GM12878 (cell line): Measurements from ENCODE around the gene TYRO3.

Source experiments
- CHD4 ChIP-seq: fragments of 200-600 bp; sonication (generic); IDR thresholded peaks from 2 replicates; pipeline ENCODE4 v1.6.1; 2016; ENCODE audit warnings: mild to moderate bottlenecking
- HDGF ChIP-seq: fragments of 450-650 bp; IDR thresholded peaks from 2 replicates; pipeline ENCODE4 v1.6.1; 2016; ENCODE audit warnings: antibody characterized with exemption
- JUNB ChIP-seq: IDR thresholded peaks from 2 replicates; pipeline ENCODE4 v1.6.1; 2016; ENCODE audit warnings: antibody characterized with exemption, mild to moderate bottlenecking
- NRF1 ChIP-seq: conservative IDR thresholded peaks from 2 replicates; pipeline ENCODE4 v1.6.1; 2011; ENCODE audit warnings: mild to moderate bottlenecking, low read depth, low read length, improper control_type of control experiment
- RFX5 ChIP-seq: IDR thresholded peaks from 2 replicates; pipeline ENCODE4 v1.6.1; 2011; ENCODE audit warnings: low read depth, low read length, improper control_type of control experiment
- TAF1 ChIP-seq: IDR thresholded peaks from 2 replicates; pipeline ENCODE4 v1.6.1; 2011; ENCODE audit warnings: mild to moderate bottlenecking, low read depth, low read length, borderline replicate concordance
- YY1 ChIP-seq: IDR thresholded peaks from 2 replicates; pipeline ENCODE4 v1.6.1; 2011; ENCODE audit warnings: low read depth, mild to moderate bottlenecking, low read length
- ZBED1 ChIP-seq: IDR thresholded peaks from 2 replicates; pipeline ENCODE4 v1.6.1; 2016; ENCODE audit warnings: borderline replicate concordance
- ZNF24 ChIP-seq: fragments of 450-650 bp; IDR thresholded peaks from 2 replicates; pipeline ENCODE4 v1.6.1; 2017; ENCODE audit warnings: antibody characterized with exemption, mild to moderate bottlenecking
- TF ChIP-seq, protein P1 (sequence below), 3 experiments: IDR thresholded peaks in 2 of 3; conservative IDR thresholded peaks in 1 of 3; 2 replicates each; pipeline ENCODE4 v1.5.1; 2011; ENCODE audit warnings: low read depth in 3 of 3, low read length in 3 of 3, mild to moderate bottlenecking in 3 of 3, control low read depth in 2 of 3, moderate library complexity in 2 of 3, inconsistent platforms in 1 of 3, mixed read lengths in 1 of 3; ENCODE audit not compliant: control insufficient read depth in 2 of 3, insufficient read depth in 1 of 3; ENCODE audit errors: extremely low read depth in 1 of 3
- TF ChIP-seq, protein P2 (sequence below): IDR thresholded peaks from 2 replicates; pipeline ENCODE4 v1.6.1; 2012; ENCODE audit warnings: mild to moderate bottlenecking, low read depth, low read length

DNA sequence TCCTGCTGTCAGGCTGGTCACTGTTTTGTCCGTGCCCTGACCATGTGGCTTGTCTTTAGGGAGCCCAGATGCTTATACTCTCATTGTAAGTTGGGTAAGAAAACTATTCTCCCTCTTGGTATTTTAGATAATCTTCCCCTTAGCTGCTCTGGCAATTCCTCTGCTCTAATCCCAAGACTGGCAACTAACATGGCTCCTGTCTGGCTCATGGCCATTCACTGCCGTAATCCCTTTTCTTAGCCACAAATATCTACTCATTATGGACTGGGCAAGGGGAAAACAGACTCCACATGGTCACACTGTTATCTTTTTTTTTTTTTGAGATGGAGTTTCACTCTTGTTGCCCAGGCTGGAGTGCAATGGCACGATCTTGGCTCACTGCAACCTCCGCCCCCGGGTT is 38.8 kb downstream of the TYRO3 start:
- TF ChIP-seq NRF1: no peak
- TF ChIP-seq, protein P1, sequence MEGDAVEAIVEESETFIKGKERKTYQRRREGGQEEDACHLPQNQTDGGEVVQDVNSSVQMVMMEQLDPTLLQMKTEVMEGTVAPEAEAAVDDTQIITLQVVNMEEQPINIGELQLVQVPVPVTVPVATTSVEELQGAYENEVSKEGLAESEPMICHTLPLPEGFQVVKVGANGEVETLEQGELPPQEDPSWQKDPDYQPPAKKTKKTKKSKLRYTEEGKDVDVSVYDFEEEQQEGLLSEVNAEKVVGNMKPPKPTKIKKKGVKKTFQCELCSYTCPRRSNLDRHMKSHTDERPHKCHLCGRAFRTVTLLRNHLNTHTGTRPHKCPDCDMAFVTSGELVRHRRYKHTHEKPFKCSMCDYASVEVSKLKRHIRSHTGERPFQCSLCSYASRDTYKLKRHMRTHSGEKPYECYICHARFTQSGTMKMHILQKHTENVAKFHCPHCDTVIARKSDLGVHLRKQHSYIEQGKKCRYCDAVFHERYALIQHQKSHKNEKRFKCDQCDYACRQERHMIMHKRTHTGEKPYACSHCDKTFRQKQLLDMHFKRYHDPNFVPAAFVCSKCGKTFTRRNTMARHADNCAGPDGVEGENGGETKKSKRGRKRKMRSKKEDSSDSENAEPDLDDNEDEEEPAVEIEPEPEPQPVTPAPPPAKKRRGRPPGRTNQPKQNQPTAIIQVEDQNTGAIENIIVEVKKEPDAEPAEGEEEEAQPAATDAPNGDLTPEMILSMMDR (IDR thresholded peaks at IDR 0.05 in 2 of 3, conservative IDR thresholded peaks at IDR 0.05 in 1 of 3; ENCODE audit: control insufficient read depth in 2 of 3, extremely low read depth in 1 of 3, insufficient read depth in 1 of 3, low read depth in 3 of 3, low read length in 3 of 3): no peak
- TF ChIP-seq RFX5: no peak
- TF ChIP-seq YY1: no peak
- no peak for TF ChIP-seq TAF1
- TF ChIP-seq, protein P2, sequence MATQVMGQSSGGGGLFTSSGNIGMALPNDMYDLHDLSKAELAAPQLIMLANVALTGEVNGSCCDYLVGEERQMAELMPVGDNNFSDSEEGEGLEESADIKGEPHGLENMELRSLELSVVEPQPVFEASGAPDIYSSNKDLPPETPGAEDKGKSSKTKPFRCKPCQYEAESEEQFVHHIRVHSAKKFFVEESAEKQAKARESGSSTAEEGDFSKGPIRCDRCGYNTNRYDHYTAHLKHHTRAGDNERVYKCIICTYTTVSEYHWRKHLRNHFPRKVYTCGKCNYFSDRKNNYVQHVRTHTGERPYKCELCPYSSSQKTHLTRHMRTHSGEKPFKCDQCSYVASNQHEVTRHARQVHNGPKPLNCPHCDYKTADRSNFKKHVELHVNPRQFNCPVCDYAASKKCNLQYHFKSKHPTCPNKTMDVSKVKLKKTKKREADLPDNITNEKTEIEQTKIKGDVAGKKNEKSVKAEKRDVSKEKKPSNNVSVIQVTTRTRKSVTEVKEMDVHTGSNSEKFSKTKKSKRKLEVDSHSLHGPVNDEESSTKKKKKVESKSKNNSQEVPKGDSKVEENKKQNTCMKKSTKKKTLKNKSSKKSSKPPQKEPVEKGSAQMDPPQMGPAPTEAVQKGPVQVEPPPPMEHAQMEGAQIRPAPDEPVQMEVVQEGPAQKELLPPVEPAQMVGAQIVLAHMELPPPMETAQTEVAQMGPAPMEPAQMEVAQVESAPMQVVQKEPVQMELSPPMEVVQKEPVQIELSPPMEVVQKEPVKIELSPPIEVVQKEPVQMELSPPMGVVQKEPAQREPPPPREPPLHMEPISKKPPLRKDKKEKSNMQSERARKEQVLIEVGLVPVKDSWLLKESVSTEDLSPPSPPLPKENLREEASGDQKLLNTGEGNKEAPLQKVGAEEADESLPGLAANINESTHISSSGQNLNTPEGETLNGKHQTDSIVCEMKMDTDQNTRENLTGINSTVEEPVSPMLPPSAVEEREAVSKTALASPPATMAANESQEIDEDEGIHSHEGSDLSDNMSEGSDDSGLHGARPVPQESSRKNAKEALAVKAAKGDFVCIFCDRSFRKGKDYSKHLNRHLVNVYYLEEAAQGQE: no peak
- no peak for TF ChIP-seq CHD4
- no peak for TF ChIP-seq JUNB
- TF ChIP-seq ZNF24: no peak
- no peak for TF ChIP-seq ZBED1
- TF ChIP-seq HDGF: no peak
